ENCODE measurements around the gene EML4. TPM values are rescaled to one million over a fixed set of nuclear protein-coding genes. Genes with fewer than 3 reads are reported as not detected.
"Not testable (repeated sequence)": the region's sequence is repeated elsewhere in the genome, so short reads cannot be mapped to it uniquely, and the experiment has no call there.

EML4 gene
- total RNA-seq, 1 experiment from 2014 or later: 68.2 TPM

- peaks cover 4% of the 10 kb centered on the region for H3K36me3 Mint-ChIP-seq (ENCODE audit: insufficient read depth, unreplicated experiment)
- H3K9me3 Mint-ChIP-seq (ENCODE audit: low read depth, unreplicated experiment): no peaks in the 10 kb centered on the region
- no peak for DNase-seq
- H3K27me3 Mint-ChIP-seq (ENCODE audit: unreplicated experiment): no peaks in the 10 kb centered on the region
- no peak overlapping the region for H3K27ac Mint-ChIP-seq (ENCODE audit: unreplicated experiment)
- BruUV-seq (replicated peaks): no TSS peak
- intact Hi-C loops (cut with micrococcal nuclease; ENCODE audit: unreplicated experiment): no loop called here
- no peak for TF ChIP-seq CTCF (IDR thresholded peaks at IDR 0.05; ENCODE audit: unreplicated experiment)
- peaks cover 63% of the 10 kb centered on the region for H3K4me1 Mint-ChIP-seq (ENCODE audit: low read depth, unreplicated experiment)
- H3K4me3 Mint-ChIP-seq (ENCODE audit: low read depth, unreplicated experiment): no peak overlapping the region
- CTCF ChIA-PET: no interaction called here
Measured at GRCh38 chr2:42127425-42128424, 41.4 kb upstream of the EML4 start.

- H3K36me3 Mint-ChIP-seq (ENCODE audit: insufficient read depth, unreplicated experiment): peaks cover 4% of the 10 kb centered on the region
- peak; percentile 25 for DNase-seq
- no peaks in the 10 kb centered on the region for H3K9me3 Mint-ChIP-seq (ENCODE audit: low read depth, unreplicated experiment)
- H3K4me3 Mint-ChIP-seq (ENCODE audit: low read depth, unreplicated experiment): peak overlapping the region; percentile 19
- intact Hi-C loops (cut with micrococcal nuclease; ENCODE audit: unreplicated experiment): no loop called here
- no peak for TF ChIP-seq CTCF (IDR thresholded peaks at IDR 0.05; ENCODE audit: unreplicated experiment)
- no peaks in the 10 kb centered on the region for H3K27me3 Mint-ChIP-seq (ENCODE audit: unreplicated experiment)
- H3K4me1 Mint-ChIP-seq (ENCODE audit: low read depth, unreplicated experiment): peaks cover 72% of the 10 kb centered on the region
- peak overlapping the region; percentile 37 for H3K27ac Mint-ChIP-seq (ENCODE audit: unreplicated experiment)
- BruUV-seq (replicated peaks): no TSS peak
- CTCF ChIA-PET: interaction anchor here (0.6 to 1.0 kb wide), 3 partner anchors 11 to 733 kb away, joined by 3 to 12 read pairs (median 3); no protein-coding TSS in a partner anchor
Measured at GRCh38 chr2:42128721-42129486, 40.2 kb upstream of the EML4 start.

- intact Hi-C loops (cut with micrococcal nuclease; ENCODE audit: unreplicated experiment): no loop called here
- Mint-ChIP-seq H3K27ac (ENCODE audit: unreplicated experiment) (peak overlapping the region; percentile 37), H3K4me3 (ENCODE audit: low read depth, unreplicated experiment) (no peak overlapping the region), H3K36me3 (ENCODE audit: insufficient read depth, unreplicated experiment) (peaks cover 4% of the 10 kb centered on the region), H3K27me3 (ENCODE audit: unreplicated experiment) (no peaks in the 10 kb centered on the region), H3K9me3 (ENCODE audit: low read depth, unreplicated experiment) (no peaks in the 10 kb centered on the region), H3K4me1 (ENCODE audit: low read depth, unreplicated experiment) (peaks cover 68% of the 10 kb centered on the region)
- no peak for TF ChIP-seq CTCF (IDR thresholded peaks at IDR 0.05; ENCODE audit: unreplicated experiment)
- no TSS peak for BruUV-seq (replicated peaks)
- DNase-seq: no peak
- CTCF ChIA-PET: interaction anchor here (0.6 to 1.0 kb wide), 3 partner anchors 11 to 732 kb away, joined by 3 to 12 read pairs (median 3); no protein-coding TSS in a partner anchor
Measured at GRCh38 chr2:42129487-42129852, 39.7 kb upstream of the EML4 start.

GRCh38 chr2:42129947-42130346 is 39.2 kb upstream of the EML4 start:
- no peak for TF ChIP-seq CTCF (IDR thresholded peaks at IDR 0.05; ENCODE audit: unreplicated experiment)
- CTCF ChIA-PET: interaction anchor here (0.6 to 1.0 kb wide), 3 partner anchors 12 to 732 kb away, joined by 3 to 12 read pairs (median 3); no protein-coding TSS in a partner anchor
- peaks cover 4% of the 10 kb centered on the region for H3K36me3 Mint-ChIP-seq (ENCODE audit: insufficient read depth, unreplicated experiment)
- H3K9me3 Mint-ChIP-seq (ENCODE audit: low read depth, unreplicated experiment): no peaks in the 10 kb centered on the region
- no peaks in the 10 kb centered on the region for H3K27me3 Mint-ChIP-seq (ENCODE audit: unreplicated experiment)
- no peak for DNase-seq
- peaks cover 68% of the 10 kb centered on the region for H3K4me1 Mint-ChIP-seq (ENCODE audit: low read depth, unreplicated experiment)
- BruUV-seq (replicated peaks): no TSS peak
- H3K27ac Mint-ChIP-seq (ENCODE audit: unreplicated experiment): no peak overlapping the region
- intact Hi-C loops (cut with micrococcal nuclease; ENCODE audit: unreplicated experiment): no loop called here
- no peak overlapping the region for H3K4me3 Mint-ChIP-seq (ENCODE audit: low read depth, unreplicated experiment)

GRCh38 chr2:42130858-42131257 is 38.3 kb upstream of the EML4 start:
- not testable (repeated sequence) for H3K4me3 Mint-ChIP-seq (ENCODE audit: low read depth, unreplicated experiment)
- peaks cover 70% of the 10 kb centered on the region for H3K4me1 Mint-ChIP-seq (ENCODE audit: low read depth, unreplicated experiment)

More at GRCh38 chr2:42130858-42131257, 38.3 kb upstream of the EML4 start:
- H3K27me3 Mint-ChIP-seq (ENCODE audit: unreplicated experiment); H3K9me3 Mint-ChIP-seq (ENCODE audit: low read depth, unreplicated experiment); intact Hi-C loops (cut with micrococcal nuclease; ENCODE audit: unreplicated experiment); DNase-seq; H3K27ac Mint-ChIP-seq (ENCODE audit: unreplicated experiment); H3K36me3 Mint-ChIP-seq (ENCODE audit: insufficient read depth, unreplicated experiment); CTCF ChIA-PET; BruUV-seq (replicated peaks): not testable (repeated sequence)

Measured in Calu3 (cell line).